HG02759 (cell line): ENCODE results near the gene UQCC5.

ENCODE experiments used
- ATAC-seq: cut with Tn5 transposase; IDR thresholded peaks from one replicate; pipeline ENCODE4 v1.9.1; 2021; ENCODE audit warnings: mild to moderate bottlenecking, moderate library complexity; ENCODE audit not compliant: unreplicated experiment

Gene UQCC5

GRCh38 chr3:52503788-52504424 is 32.5 kb upstream of the UQCC5 start:
- ATAC-seq: no peak

GRCh38 chr3:52504977-52505376 is 31.4 kb upstream of the UQCC5 start:
- no peak for ATAC-seq

- no peak for ATAC-seq
Observed at GRCh38 chr3:52506266-52506966, 30.0 kb upstream of the UQCC5 start.

GRCh38 chr3:52507359-52507758 is 29.0 kb upstream of the UQCC5 start:
- no peak for ATAC-seq

GRCh38 chr3:52509753-52510328 is 26.6 kb upstream of the UQCC5 start:
- no peak for ATAC-seq

DNA sequence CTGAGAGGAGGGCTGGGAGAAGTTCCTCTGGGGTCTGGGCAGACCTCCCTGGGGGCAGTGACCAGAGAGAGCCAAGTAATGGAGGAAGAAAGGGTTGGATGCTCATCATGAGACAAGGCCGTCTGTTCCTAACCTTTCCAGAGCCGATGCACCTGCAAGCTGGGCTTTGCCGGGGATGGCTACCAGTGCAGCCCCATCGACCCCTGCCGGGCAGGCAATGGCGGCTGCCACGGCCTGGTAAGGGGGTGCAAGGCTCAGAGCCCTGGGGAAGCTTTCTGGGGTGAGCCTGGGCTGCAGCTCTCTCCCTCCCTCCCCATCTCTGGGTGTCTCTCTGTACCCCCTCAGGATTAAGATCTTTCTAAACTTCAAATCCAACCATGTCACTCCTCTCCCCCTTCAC is 24.9 kb upstream of the UQCC5 start:
- ATAC-seq: no peak

DNA sequence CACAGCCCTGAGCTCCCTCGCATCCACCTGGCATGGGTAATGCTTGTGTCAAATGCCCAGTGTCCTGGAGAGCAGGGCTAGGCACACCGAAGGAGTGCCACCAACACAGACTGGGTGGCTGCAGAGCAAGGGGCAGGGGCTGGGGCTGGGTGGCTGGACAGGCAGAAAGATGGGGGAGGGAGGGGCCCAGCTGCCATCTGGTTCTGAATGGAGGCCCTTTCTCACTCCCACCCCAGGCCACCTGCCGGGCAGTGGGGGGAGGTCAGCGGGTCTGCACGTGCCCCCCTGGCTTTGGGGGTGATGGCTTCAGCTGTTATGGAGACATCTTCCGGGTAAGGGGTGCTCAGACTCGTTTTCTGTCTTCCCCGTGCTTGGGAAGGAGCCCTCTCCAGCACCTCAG is 24.3 kb upstream of the UQCC5 start:
- ATAC-seq: no peak

- no peak for ATAC-seq
Observed at GRCh38 chr3:52512727-52513126, 23.7 kb upstream of the UQCC5 start.

DNA sequence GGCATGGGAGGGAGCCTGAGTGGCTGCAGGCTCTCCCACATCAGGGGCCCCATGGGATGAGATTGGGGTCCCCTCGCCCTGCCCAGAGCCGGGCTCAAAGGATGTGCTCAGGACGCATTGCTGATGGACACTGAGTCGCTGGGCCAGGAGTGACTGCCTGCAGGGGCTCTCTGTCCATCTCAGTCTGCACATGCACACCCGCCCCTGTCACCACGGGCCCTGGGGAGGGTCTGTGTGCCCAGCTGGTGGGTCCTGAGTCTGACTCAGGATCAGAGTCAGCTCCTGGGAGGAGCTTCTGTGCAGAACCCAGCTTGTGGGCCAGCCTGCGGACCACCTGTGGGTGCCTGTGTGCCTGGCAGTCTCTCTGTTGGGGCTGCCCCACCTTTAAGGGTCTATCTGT is 23.1 kb upstream of the UQCC5 start:
- ATAC-seq: no peak

- ATAC-seq: no peak
Observed at GRCh38 chr3:52514576-52514975, 21.8 kb upstream of the UQCC5 start.

DNA sequence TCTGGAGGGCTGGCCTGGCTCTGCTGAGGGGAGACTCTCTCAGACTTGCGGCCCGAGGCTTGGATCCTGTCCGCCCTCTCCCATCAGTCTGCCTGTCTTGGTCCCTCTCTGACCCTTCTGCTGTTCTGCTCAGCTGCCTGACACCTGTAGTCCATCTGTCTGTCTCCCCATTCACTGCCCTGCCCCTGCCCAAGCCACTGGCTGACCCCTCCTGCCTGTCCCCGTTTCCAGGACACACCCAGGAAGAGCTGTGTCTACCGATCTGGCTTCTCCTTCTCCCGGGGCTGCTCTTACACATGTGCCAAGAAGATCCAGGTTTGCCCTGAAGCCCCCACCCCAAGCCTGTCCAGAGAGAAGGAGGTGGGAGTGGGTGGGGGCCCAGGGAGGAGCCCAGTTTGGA is 21.2 kb upstream of the UQCC5 start:
- no peak for ATAC-seq

- no peak for ATAC-seq
Observed at GRCh38 chr3:52516509-52517195, 19.8 kb upstream of the UQCC5 start.

- no peak for ATAC-seq
Observed at GRCh38 chr3:52517796-52518722, 18.3 kb upstream of the UQCC5 start.

- no peak for ATAC-seq
Observed at GRCh38 chr3:52518723-52519444, 17.5 kb upstream of the UQCC5 start.

GRCh38 chr3:52519445-52520140 is 16.8 kb upstream of the UQCC5 start:
- no peak for ATAC-seq

DNA sequence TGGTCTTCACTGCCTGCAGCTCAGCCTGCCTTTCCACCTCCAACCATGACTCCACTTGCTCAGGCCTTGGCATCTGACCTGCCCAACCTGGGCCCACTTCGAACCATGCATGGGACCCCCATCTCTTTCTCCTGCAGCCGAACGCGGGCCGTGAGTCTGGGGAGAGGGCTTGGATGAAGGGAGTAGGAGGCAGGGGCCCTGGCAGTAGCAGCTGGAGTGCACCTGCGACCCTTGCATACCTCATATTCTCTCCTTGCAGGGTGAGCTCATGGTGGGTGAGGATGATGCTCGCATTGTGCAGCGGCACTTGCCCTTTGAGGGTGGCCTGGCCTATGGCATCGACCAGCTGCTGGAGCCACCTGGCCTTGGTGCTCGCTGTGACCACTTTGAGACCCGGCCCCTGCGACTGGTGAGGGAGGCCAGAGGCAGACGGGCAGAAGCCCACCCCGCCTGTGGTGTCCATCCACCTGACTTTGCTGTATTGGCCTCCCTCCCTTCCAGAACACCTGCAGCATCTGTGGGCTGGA is 16.2 kb upstream of the UQCC5 start:
- ATAC-seq: no peak

DNA sequence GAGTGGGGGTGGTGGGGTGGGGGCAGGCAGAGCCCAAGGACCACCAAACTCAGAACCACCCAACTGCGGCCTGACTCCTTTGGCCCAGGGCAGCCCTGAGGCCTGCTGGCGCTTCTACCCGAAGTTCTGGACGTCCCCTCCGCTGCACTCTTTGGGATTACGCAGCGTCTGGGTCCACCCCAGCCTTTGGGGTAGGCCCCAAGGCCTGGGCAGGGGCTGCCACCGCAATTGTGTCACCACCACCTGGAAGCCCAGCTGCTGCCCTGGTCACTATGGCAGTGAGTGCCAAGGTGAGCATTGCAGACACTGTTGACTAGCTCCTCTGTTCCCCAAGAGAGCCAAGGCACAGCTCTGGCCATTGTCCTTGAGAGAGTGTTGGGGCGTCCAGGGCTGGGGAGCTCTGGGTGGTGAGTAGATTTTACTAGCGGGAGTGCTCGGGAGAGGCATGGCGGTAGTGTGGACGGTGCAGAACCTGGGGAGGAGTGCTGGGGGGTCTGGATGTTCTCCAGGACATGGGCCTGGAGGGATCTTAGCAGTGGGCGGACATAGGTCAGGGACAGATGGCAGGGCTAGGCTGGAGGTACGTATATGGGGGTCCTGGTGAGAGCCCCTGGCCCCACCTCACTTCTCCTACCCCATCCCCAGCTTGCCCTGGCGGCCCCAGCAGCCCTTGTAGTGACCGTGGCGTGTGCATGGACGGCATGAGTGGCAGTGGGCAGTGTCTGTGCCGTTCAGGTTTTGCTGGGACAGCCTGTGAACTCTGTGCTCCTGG is 15.5 kb upstream of the UQCC5 start:
- ATAC-seq: no peak

DNA sequence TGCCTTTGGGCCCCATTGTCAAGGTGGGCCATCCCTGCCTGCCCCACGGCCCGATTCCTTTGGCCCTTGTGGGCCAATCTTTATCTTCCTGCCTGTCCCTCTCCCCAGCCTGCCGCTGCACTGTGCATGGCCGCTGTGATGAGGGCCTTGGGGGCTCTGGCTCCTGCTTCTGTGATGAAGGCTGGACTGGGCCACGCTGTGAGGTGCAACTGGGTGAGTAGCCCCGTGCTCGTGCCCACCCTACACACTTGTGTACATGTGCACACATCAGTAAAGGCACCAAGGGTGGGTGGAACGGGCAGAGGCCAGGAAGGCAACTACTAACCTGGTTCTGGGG is 14.9 kb upstream of the UQCC5 start:
- no peak for ATAC-seq
